PFSK-1 (cell line): Measurements from ENCODE around the gene CORO2B.

Experiments used
- FOXP2 ChIP-seq: optimal IDR thresholded peaks from 2 replicates; pipeline ENCODE3; 2011; ENCODE audit warnings: borderline replicate concordance, control low read depth, inconsistent platforms; ENCODE audit not compliant: insufficient read depth; ENCODE audit errors: extremely low read length, extremely low read depth
- POLR2AphosphoS5 ChIP-seq: IDR thresholded peaks from 2 replicates; pipeline ENCODE4 v1.6.1; 2012; ENCODE audit warnings: low read depth, mild to moderate bottlenecking, control low read depth, low read length, moderate library complexity
- REST ChIP-seq, 2 experiments: IDR thresholded peaks; 2 replicates each; pipeline versions ENCODE4 v1.6.1 to v1.8.0; 2011 to 2012; ENCODE audit warnings: low read depth in 2 of 2, low read length in 2 of 2, control low read depth in 1 of 2, inconsistent platforms in 1 of 2, mild to moderate bottlenecking in 1 of 2, moderate library complexity in 1 of 2; ENCODE audit not compliant: insufficient read depth in 1 of 2
- SIN3A ChIP-seq: IDR thresholded peaks from 2 replicates; pipeline ENCODE4 v1.6.1; 2012; ENCODE audit warnings: mild to moderate bottlenecking, low read length, moderate library complexity, borderline replicate concordance; ENCODE audit not compliant: insufficient read depth
- TAF1 ChIP-seq: IDR thresholded peaks from 2 replicates; pipeline ENCODE4 v1.6.1; 2012; ENCODE audit warnings: low read length, control low read depth, borderline replicate concordance; ENCODE audit not compliant: insufficient read depth

The CORO2B gene

GRCh38 chr15:68751622-68752021 lies 172.8 kb downstream of the CORO2B start:
- no peak for TF ChIP-seq FOXP2
- no peak for TF ChIP-seq TAF1
- no peak for TF ChIP-seq REST (IDR thresholded peaks at IDR 0.05; ENCODE audit: insufficient read depth in 1 of 2, low read depth in 2 of 2, low read length in 2 of 2)
- TF ChIP-seq SIN3A: no peak
- no peak for TF ChIP-seq POLR2AphosphoS5

- TF ChIP-seq POLR2AphosphoS5: no peak
- TF ChIP-seq REST (IDR thresholded peaks at IDR 0.05; ENCODE audit: insufficient read depth in 1 of 2, low read depth in 2 of 2, low read length in 2 of 2): no peak
- no peak for TF ChIP-seq FOXP2
- no peak for TF ChIP-seq TAF1
- TF ChIP-seq SIN3A: no peak
These were observed 176.9 kb downstream of the CORO2B start for GRCh38 chr15:68755731-68756130.

- TF ChIP-seq POLR2AphosphoS5 (no peak), REST (IDR thresholded peaks at IDR 0.05; ENCODE audit: insufficient read depth in 1 of 2, low read depth in 2 of 2, low read length in 2 of 2) (no peak), FOXP2 (no peak), SIN3A (no peak), TAF1 (no peak)
These were observed 184.3 kb downstream of the CORO2B start for GRCh38 chr15:68763063-68763462.

GRCh38 chr15:68764090-68764489 lies 185.3 kb downstream of the CORO2B start:
- TF ChIP-seq SIN3A: no peak
- no peak for TF ChIP-seq POLR2AphosphoS5
- no peak for TF ChIP-seq FOXP2
- TF ChIP-seq REST (IDR thresholded peaks at IDR 0.05; ENCODE audit: insufficient read depth in 1 of 2, low read depth in 2 of 2, low read length in 2 of 2): no peak
- no peak for TF ChIP-seq TAF1

GRCh38 chr15:68765602-68766368 lies 187.0 kb downstream of the CORO2B start:
- TF ChIP-seq SIN3A: no peak
- no peak for TF ChIP-seq TAF1
- no peak for TF ChIP-seq REST (IDR thresholded peaks at IDR 0.05; ENCODE audit: insufficient read depth in 1 of 2, low read depth in 2 of 2, low read length in 2 of 2)
- TF ChIP-seq FOXP2: no peak
- TF ChIP-seq POLR2AphosphoS5: no peak
